HG03575 (cell line): ENCODE data around the gene PRIM2.
A peak's percentile ranks its signal among the peaks of the same experiment; 100 is the strongest.
"Not testable (repeated sequence)": the region's sequence is repeated elsewhere in the genome, so short reads cannot be mapped to it uniquely, and the experiment has no call there.

Source experiments
- ATAC-seq: cut with Tn5 transposase; IDR thresholded peaks from one replicate; pipeline ENCODE4 v1.9.1; 2021; ENCODE audit not compliant: unreplicated experiment, insufficient number of reproducible peaks, low FRiP score; ENCODE audit errors: extremely low read depth

PRIM2 gene, protein sequence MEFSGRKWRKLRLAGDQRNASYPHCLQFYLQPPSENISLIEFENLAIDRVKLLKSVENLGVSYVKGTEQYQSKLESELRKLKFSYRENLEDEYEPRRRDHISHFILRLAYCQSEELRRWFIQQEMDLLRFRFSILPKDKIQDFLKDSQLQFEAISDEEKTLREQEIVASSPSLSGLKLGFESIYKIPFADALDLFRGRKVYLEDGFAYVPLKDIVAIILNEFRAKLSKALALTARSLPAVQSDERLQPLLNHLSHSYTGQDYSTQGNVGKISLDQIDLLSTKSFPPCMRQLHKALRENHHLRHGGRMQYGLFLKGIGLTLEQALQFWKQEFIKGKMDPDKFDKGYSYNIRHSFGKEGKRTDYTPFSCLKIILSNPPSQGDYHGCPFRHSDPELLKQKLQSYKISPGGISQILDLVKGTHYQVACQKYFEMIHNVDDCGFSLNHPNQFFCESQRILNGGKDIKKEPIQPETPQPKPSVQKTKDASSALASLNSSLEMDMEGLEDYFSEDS

DNA sequence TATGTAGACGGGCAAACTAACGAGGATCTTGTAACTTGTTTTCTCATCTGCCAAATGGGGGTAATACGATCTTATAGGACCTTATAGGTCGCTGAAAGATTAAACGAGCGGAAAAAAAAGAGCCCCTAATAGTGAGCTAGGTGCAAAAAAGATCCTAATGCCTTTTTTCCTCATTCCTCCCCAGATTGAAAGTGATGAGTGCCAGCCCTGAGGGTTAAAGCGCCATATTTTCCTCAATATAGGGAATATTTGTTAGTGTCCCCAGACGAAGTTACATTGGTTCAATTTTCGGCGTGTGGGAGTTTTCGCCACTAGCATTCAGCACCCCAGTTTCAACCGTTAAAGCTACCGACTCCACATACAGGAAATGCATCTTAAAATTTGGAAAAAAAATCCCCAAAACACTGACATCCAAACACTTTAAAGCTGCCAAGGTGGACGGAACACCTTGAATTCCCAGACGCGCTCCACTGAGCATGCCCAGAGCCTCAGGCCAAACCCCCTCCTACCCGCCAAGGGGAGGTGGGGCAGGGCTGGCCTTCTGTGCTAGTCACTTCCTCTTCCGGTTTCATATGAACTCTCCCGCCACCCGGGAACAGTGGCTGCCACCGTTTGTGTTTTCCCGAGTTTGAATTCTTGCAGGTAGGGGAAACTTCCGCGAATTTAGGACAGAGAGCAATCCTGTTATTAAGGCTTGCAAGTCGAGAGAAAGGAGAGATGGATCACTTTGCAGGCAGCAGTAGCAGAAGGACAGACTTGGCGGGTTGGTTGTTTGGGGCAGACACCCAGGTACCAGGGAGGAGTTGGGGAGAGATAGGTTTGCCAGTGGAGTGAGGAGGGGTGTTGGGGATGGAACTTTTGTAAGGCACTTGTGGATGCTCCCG lies at the start of gene PRIM2:
Gene PRIM2, plus strand, starts transcription at position 571 of the 884 bp plus-strand sequence. CDS start 816 bp downstream, outside the sequence.
- ATAC-seq: peak; percentile 44

DNA sequence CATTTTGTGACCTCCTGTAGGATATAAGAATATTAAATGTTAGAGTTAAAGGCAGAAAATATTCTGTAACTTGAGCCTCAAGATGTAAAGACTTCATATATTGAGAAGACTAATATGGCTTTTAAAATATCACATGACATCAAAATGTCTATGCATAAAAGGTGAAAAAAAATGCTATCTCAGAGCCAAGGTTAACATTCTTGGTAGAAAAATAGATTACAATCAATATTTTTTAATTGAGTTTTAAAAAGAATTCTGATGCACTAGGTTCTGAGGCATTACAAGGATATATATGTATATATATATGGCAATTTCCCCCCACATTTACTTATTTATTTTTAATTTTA lies 49.2 kb upstream of the PRIM2 start:
- ATAC-seq: no peak

DNA sequence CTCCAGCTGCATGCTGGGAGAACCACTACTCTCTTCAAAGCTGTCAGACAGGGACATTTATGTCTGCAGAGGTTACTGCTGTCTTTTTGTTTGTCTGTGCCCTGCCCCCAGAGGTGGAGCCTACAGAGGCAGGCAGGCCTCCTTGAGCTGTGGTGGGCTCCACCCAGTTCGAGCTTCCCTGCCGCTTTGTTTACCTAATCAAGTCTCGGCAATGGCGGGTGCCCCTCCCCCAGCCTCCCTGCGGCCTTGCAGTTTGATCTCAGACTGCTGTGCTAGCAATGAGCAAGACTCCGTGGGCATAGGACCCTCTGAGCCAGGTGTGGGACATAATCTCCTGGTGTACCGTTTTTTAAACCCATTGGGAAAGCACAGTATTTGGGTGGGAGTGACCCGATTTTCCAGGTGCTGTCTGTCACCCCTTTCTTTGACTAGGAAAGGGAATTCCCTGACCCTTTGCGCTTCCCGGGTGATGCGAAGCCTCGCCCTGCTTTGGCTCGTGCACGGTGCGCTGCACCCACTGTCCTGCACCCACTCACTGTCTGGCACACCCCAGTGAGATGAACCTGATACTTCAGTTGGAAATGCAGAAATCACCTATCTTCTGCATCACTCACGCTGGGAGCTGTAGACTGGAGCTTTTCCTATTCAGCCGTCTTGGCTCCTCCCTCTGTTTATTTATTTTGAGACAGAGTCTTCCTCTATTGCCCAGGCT lies 43.2 kb upstream of the PRIM2 start:
- ATAC-seq: not testable (repeated sequence)

DNA sequence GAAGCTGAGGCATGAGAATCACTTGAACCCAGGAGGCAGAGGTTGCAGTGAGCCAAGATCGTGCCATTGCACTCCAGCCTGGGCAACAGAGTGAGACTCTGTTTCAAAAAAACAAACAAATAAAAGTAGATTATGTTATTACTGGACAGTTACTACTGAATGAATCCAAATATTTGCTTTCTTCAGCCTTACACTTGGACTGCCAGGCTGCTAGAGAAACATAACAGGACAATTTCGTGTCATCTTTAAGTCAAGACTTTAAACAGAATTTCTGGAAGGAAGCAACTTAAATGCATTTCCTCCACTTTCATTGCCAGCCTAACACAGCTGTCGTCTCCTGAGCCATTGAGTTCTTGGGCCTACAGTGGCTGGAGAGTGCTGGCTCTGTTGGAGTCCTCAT lies 42.0 kb upstream of the PRIM2 start:
- no peak for ATAC-seq

DNA sequence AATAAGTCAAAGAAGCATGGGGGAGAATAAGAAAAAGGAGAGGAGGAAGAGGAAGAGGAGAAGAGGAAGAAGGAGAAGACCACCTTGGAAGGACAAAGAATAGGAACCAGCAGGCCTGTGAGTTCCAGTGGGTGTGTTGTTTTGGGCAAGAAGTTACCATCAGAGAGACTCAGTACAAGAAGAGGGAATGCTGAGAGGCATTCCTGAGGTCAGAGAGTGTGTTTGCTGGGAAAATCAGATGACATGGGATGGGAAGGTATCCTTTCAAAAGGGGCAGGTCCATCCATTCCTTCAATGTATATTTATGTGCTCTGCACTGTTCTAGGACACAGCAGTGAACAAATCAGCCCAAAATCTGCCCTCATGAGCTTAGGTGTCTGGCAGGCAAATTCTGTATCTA lies 40.5 kb upstream of the PRIM2 start:
- ATAC-seq: no peak

DNA sequence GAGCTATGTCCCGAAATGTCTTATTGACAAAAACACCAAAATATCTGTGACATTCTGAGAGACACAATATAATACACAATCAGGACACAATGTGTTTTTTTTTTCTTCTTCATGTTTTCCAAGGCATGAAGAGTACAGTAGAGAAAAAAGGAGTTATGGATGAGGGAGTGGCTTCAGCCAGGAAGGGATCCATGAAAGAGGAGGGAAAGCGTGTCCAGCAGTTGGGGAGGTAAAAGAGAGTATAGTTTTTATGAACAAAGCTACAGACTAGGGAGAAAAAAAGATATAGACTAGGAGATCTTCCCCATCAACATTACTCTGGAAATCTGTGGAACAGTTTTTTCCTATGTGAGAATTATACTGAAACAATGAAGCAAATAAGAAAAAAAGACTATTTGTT lies 38.9 kb upstream of the PRIM2 start:
- no peak for ATAC-seq

DNA sequence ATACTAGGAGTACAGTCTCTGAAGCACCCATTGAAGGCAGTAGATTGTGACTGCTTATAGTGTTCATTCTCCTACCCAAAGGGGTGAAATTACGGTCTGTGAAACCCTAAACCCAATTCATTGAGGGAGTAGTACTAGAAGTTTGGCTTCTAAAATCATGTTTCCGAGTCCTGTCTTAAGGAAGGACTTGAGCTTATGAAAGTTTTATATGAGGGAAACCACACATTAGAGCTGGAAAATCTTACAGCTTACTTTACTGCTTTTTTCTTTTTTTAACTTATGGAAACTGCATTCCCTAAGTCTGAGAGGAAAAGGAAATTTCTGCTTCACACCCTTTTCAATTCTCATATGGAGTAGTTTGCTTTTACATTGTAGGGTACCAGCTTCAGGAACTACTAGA lies 38.4 kb upstream of the PRIM2 start:
- no peak for ATAC-seq

DNA sequence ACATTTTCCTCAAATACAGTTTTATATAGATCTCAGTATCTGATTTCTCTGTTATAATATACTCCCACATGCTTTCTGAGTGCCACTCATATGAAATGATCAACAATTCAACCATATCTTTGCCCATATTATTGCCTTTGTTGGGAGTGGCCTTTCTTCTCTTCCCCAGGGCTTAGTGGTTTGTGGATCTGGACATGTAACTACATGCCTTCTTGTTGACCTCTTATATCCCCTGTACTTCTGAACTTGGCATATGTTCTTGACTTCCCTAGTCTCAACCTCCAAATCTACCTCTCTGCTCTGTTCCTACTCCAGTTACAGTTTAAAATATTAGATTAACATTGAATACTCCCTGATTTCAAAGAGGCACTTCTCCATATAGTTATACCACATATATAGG lies 34.3 kb upstream of the PRIM2 start:
- ATAC-seq: no peak

DNA sequence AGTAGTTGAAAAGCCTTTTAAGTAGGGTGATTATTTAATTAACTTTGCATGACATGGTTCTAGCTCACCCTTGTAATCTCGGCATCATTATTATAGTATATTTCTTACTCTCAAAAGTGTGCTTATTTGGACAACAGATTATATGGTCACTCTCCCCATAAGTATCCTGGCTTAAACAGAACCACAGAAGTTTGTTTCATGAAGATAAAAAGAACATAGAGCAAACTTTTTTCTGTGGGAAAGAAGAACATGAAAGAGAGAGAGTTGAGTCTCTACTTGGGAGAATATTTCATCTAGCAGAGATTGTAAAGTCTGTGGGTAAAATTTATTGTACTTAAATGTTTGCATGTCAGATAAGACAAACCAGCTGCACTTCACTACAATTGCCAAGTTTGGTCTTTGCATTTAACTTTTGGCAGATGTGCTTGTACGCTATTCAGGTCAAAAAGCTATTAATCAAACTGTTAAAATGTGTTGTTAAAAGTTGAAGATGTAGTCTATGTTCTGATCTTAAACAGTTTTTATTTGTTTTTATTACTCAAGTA lies 33.4 kb upstream of the PRIM2 start:
- ATAC-seq: no peak

DNA sequence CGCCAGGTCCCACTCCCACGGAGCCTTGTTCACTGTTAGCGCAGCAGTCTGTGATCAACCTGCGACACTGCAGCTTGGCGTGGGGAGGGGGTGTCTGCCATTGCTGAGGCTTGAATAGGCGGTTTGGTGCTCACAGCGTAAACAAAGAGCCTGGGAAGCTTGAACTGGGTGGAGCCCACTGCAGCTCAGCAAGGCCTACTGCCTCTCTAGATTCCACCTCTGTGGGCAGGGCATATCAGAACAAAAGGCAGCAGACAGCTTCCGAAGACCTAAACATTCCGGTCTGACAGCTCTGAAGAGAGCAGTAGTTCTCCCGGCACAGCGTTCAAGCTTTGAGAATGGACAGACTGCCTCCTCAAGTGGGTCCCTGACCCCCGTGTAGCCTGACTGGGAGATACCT lies 29.3 kb upstream of the PRIM2 start:
- not testable (repeated sequence) for ATAC-seq

DNA sequence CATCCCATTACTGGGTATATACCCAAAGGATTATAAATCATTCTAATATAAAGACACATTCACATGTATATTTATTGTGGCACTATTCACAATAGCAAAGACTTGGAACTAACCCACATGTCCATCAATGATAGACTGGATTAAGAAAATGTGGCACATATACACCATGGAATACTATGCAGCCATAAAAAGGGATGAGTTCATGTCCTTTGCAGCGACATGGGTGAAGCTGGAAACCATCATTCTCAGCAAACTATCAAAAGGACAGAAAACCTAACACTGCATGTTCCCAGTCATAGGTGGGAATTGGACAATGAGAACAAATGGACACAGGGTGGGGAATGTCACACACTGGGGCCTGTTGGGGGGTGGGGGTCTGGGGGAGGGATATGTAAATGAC lies 24.0 kb upstream of the PRIM2 start:
- ATAC-seq: not testable (repeated sequence)

DNA sequence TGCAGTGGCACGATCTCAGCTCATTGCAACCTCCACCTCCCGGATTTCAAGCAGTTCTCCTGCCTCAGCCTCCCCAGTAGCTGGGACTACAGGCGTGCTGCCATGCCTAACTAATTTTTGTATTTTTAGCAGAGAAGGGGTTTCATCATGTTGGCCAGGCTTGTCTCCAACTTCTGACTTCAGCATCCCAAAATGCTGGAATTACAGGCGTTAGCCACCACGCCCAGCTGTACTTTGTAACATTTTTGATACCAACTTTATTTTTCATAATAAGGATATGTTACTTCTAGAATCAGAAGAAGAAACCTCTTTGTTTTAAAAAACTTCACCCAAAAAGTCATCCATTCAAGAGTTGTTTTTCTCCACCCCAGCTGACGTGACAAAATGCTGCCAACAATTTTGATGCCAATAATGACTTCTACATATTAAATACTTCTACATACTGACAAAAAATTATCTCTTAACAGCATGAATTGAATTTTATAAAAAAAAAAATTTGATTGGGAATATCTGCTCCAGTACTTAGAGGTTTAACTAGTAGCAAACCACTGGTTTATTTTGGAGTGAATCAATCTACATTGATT lies 22.5 kb upstream of the PRIM2 start:
- ATAC-seq: no peak

DNA sequence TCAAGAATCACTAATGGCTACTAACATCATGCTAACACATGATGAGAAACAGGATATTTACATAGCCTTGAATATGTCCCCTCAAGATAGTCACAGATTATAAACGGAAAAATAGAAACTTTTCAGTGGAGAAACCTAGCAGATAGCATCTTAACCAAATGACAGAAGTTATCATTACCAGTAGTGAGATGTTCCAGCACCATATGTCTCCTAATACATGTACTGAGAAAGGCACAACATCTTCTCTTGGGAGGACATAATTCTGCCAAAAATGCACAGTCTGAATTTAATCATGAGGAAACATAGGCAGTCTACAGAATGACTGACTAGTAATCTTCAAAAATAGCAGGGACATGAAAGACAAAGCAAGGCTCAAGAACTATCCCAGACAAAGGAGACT lies 19.9 kb upstream of the PRIM2 start:
- no peak for ATAC-seq

DNA sequence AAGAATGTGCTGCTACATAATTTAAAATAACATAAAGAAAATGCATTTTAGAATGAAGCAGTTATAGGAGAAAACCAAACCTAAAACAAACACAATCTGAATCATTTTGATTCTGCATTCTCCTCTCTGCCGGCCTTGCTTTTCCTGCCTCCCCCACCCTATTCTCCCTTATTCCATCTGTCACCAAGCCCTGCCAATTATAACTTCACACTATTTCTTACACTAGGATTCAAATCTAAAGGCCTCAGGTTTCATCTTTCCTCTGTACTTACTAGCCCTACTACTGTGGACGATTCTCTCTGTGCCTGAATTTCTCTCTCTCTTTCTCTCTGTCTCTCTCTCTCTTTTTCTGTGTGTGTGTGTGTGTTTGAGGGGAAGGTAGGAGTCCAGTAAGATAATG lies 18.7 kb upstream of the PRIM2 start:
- ATAC-seq: no peak

DNA sequence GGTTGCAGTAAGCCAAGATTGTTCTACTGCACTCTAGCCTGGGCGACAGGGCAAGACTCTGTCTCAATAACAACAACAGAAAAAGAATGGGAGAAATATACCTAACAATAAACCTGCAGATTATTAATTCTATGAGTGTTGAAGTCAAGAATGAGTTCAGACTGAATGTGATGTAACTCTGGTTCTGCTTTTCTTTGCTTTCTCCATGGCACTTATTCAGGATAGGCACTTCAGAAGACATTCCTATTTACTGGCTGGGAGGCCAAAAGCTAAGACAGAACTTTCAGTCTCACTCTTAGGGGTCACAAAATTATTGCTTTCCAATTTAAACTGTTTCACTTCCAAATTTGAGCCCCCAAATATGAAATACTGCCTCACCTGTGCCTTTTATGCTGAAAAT lies 15.7 kb upstream of the PRIM2 start:
- ATAC-seq: no peak

DNA sequence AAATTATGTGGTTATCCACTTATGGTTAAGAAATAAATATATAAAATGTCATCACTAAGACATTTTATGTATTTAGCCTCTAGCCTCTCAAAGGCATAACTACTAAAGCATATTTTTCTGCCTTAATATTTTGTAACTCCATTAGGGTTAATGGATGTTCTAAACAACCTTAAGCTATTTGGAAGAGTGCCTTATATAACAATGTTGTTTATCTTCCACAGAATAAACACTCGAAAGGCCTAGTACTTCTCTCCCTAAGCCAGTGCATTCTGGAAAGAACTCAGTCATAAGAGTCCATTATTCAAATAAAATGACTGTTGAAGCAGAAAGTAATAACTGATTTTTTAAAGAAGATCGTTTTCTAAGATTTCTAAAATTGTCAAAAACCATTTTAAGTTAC lies 15.0 kb upstream of the PRIM2 start:
- no peak for ATAC-seq

DNA sequence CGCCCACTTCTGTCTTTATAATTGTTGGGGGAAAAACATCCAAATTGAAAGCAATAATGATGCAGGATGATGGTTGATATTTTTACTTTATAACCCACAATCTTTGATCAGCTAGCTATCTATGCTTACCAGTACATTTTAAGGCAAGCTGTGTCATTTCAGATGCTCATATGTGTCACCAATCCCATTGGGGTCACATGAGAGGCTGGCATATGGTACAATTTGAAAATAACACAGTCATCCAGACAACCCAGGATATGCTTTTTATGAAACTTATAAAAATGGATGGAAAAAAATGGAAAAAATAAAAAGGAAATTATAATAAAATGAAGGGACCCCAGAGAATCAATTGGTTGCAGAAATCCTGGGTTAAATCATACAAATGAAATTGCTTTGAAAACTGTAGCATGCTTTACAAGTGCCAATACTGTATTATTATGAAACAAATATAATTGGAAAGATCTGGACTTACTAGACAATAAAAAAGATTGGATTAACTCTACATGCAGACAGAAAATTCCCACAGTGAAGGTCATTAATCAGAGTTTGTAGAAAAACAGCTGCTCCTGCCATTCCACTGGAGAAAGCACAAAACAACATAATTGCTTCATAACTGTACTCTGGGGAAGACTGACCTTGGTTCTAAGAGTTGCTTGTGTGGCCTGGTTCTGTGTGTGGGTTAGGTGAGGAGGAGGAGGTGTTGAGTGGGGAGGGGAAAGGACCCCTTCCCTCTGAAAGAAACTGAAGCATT lies 13.3 kb upstream of the PRIM2 start:
- ATAC-seq: no peak

DNA sequence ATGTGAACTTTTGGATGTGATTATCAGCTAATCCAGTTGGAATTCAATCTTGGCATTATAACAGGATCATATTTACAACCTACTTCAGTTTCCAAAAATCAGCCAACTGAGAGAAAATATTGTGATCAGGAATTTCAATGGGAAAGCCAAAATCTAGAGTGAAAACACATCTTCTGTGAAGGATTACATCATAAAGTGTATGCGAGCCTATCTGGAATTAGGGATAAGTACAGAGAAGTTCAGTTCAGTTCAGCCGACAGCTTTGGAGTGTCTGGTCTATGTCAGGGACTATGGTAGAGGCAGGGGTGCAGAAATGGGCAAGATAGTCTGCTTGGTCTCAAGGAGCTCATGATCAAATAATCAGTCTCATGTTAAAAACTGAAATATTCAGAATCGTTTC lies 12.3 kb upstream of the PRIM2 start:
- ATAC-seq: no peak
